GM23338 (cell line): ENCODE results near the gene STAT5B.

Experiments used
- CREB1 ChIP-seq: fragments of 250-450 bp; sonication (Bioruptor Pico); IDR thresholded peaks from 2 replicates; pipeline ENCODE4 v1.5.0; 2020; ENCODE audit warnings: low read depth, mild to moderate bottlenecking, moderate library complexity
- CTCF ChIP-seq, 2 experiments: fragments of 200-600 bp in 1 of 2; sonication (generic) in 1 of 2; conservative IDR thresholded peaks; 2 replicates each; pipeline versions ENCODE4 v1.5.1 to v1.6.1; 2016 to 2017; ENCODE audit warnings: antibody characterized with exemption in 2 of 2, low read depth in 2 of 2, mild to moderate bottlenecking in 2 of 2, moderate library complexity in 1 of 2
- ETS1 ChIP-seq: IDR thresholded peaks from 2 replicates; pipeline ENCODE4 v1.6.1; 2016; ENCODE audit warnings: antibody characterized with exemption
- EZH2 ChIP-seq: fragments of 200-600 bp; sonication (generic); IDR thresholded peaks from one replicate; pipeline ENCODE4 v1.8.0; 2017; ENCODE audit warnings: antibody characterized with exemption, mild to moderate bottlenecking, low read depth; ENCODE audit not compliant: unreplicated experiment
- EZH2phosphoT487 ChIP-seq: fragments of 200-600 bp; sonication (generic); IDR thresholded peaks from one replicate; pipeline ENCODE4 v1.8.1; 2018; ENCODE audit warnings: antibody characterized with exemption; ENCODE audit not compliant: unreplicated experiment
- JUNB ChIP-seq: IDR thresholded peaks from one replicate; pipeline ENCODE4 v1.6.1; 2016; ENCODE audit warnings: antibody characterized with exemption; ENCODE audit not compliant: unreplicated experiment
- POLR2AphosphoS5 ChIP-seq: IDR thresholded peaks from 2 replicates; pipeline ENCODE4 v1.6.1; 2016; ENCODE audit warnings: antibody characterized with exemption, low read depth
- STAT1 ChIP-seq: IDR thresholded peaks from one replicate; pipeline ENCODE4 v1.6.1; 2016; ENCODE audit warnings: antibody characterized with exemption; ENCODE audit not compliant: unreplicated experiment
- ZNF114 ChIP-seq: fragments of 250-450 bp; sonication (Bioruptor Pico); IDR thresholded peaks from 2 replicates; pipeline ENCODE4 v1.5.0; 2020; ENCODE audit warnings: mild to moderate bottlenecking, moderate library complexity
- ZNF331 ChIP-seq: fragments of 250-450 bp; sonication (Bioruptor Pico); IDR thresholded peaks from 2 replicates; pipeline ENCODE4 v1.5.0; 2020; ENCODE audit warnings: low read depth, mild to moderate bottlenecking, moderate library complexity
- TF ChIP-seq, protein P1 (sequence below): IDR thresholded peaks from one replicate; pipeline ENCODE4 v1.6.1; 2018; ENCODE audit warnings: antibody characterized with exemption; ENCODE audit not compliant: unreplicated experiment

GRCh38 chr17:42246515-42246914 is 29.7 kb downstream of the STAT5B start:
- 0 out of 4 replicates have a peak, but pooled peaks of 1 of the 2 experiments have one; percentile 3 for TF ChIP-seq CTCF (conservative IDR thresholded peaks at IDR 0.05; ENCODE audit: low read depth in 2 of 2)
- TF ChIP-seq EZH2 = no peak
- TF ChIP-seq POLR2AphosphoS5 = no peak
- TF ChIP-seq STAT1 = no peak
- TF ChIP-seq, protein P1, sequence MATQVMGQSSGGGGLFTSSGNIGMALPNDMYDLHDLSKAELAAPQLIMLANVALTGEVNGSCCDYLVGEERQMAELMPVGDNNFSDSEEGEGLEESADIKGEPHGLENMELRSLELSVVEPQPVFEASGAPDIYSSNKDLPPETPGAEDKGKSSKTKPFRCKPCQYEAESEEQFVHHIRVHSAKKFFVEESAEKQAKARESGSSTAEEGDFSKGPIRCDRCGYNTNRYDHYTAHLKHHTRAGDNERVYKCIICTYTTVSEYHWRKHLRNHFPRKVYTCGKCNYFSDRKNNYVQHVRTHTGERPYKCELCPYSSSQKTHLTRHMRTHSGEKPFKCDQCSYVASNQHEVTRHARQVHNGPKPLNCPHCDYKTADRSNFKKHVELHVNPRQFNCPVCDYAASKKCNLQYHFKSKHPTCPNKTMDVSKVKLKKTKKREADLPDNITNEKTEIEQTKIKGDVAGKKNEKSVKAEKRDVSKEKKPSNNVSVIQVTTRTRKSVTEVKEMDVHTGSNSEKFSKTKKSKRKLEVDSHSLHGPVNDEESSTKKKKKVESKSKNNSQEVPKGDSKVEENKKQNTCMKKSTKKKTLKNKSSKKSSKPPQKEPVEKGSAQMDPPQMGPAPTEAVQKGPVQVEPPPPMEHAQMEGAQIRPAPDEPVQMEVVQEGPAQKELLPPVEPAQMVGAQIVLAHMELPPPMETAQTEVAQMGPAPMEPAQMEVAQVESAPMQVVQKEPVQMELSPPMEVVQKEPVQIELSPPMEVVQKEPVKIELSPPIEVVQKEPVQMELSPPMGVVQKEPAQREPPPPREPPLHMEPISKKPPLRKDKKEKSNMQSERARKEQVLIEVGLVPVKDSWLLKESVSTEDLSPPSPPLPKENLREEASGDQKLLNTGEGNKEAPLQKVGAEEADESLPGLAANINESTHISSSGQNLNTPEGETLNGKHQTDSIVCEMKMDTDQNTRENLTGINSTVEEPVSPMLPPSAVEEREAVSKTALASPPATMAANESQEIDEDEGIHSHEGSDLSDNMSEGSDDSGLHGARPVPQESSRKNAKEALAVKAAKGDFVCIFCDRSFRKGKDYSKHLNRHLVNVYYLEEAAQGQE = no peak
- TF ChIP-seq EZH2phosphoT487 = no peak
- TF ChIP-seq ETS1 = no peak
- no peak for TF ChIP-seq JUNB
- TF ChIP-seq CREB1 (CRISPR knock-in tag) = no peak
- no peak for TF ChIP-seq ZNF331 (CRISPR knock-in tag)
- TF ChIP-seq ZNF114 (CRISPR knock-in tag) = no peak
